GM12874 (cell line): ENCODE results near the gene RBM38.

ENCODE experiments used
- CTCF ChIP-seq: IDR thresholded peaks from 2 replicates; pipeline ENCODE4 v1.5.1; 2011; ENCODE audit warnings: low read depth, mild to moderate bottlenecking, control low read depth, low read length, moderate library complexity; ENCODE audit not compliant: insufficient read depth

RBM38 gene

GRCh38 chr20:57450419-57450818, 59.2 kb downstream of the RBM38 start:
- no peak for TF ChIP-seq CTCF

GRCh38 chr20:57450931-57451330, 59.7 kb downstream of the RBM38 start:
- no peak for TF ChIP-seq CTCF

GRCh38 chr20:57451431-57451794, 60.2 kb downstream of the RBM38 start:
- no peak for TF ChIP-seq CTCF

- TF ChIP-seq CTCF = no peak
Observed at GRCh38 chr20:57451795-57452661, 60.8 kb downstream of the RBM38 start.

- TF ChIP-seq CTCF = no peak
Observed at GRCh38 chr20:57455386-57455785, 64.2 kb downstream of the RBM38 start.

GRCh38 chr20:57456116-57456515, 64.9 kb downstream of the RBM38 start:
- TF ChIP-seq CTCF = no peak

GRCh38 chr20:57457243-57458095, 66.3 kb downstream of the RBM38 start:
- no peak for TF ChIP-seq CTCF
